Thyroid gland (tissue), 4 donors: Measurements from ENCODE around the gene UQCRC2. TPM values are rescaled to one million over a fixed set of nuclear protein-coding genes. Genes with fewer than 3 reads are reported as not detected.
"Not testable (repeated sequence)": the region's sequence is repeated elsewhere in the genome, so short reads cannot be mapped to it uniquely, and the experiment has no call there.

ENCODE experiments used
- DNase-seq, 2 donors: peaks; one replicate each; pipeline ENCODE4 v3.0.0-alpha.2; 2019
- H3K27ac ChIP-seq, 3 donors: fragments of 200-600 bp; sonication (generic); 1 replicate in 2 of 3; 2 replicates in 1 of 3; pipeline ENCODE4 v1.5.1; 2016 to 2019; ENCODE audit warnings: mild to moderate bottlenecking in 1 of 3, moderate library complexity in 1 of 3
- H3K27me3 ChIP-seq: fragments of 200-600 bp; sonication (generic); one replicate; pipeline ENCODE4 v1.5.1; 2019
- H3K36me3 ChIP-seq, 2 donors: fragments of 200-600 bp; sonication (generic); one replicate each; pipeline ENCODE4 v1.5.1; 2016 to 2019
- H3K4me1 ChIP-seq, 2 donors: fragments of 200-600 bp; sonication (generic); one replicate each; pipeline ENCODE4 v1.5.1; 2017 to 2019
- H3K4me3 ChIP-seq, 3 donors: fragments of 200-600 bp; sonication (generic); replicated peaks in 1 of 3; 1 replicate in 2 of 3; 2 replicates in 1 of 3; pipeline ENCODE4 v1.5.1; 2016; ENCODE audit warnings: mild to moderate bottlenecking in 1 of 3
- H3K9me3 ChIP-seq: fragments of 200-600 bp; sonication (generic); one replicate; pipeline ENCODE4 v1.5.1; 2017
- POLR2A ChIP-seq, 2 donors: fragments of 450-650 bp; IDR thresholded peaks; one replicate each; pipeline ENCODE4 v1.6.1; 2017; ENCODE audit warnings: antibody characterized with exemption in 2 of 2, mild to moderate bottlenecking in 2 of 2, moderate library complexity in 1 of 2
- WGBS, 2 donors: methylation state at CpG; one replicate each; pipeline ENCODE4 v1.1.5; 2017; 5-methylcytosine and 5-hydroxymethylcytosine counted together
- intact Hi-C: fragments of 100-400 bp; cut with DNase I; formaldehyde crosslinking; loops from one replicate; pipeline ENCODE4 v1.15.1; 2023
- total RNA-seq, 4 donors: library from RNA; depleted of rRNA; stranded (reverse); fragments of >200 nt; gene quantifications; one replicate each; pipeline ENCODE4 v1.2.3, GENCODE V29; 2016
- TF ChIP-seq, protein P1 (sequence below), 6 experiments: fragments of 200-600 bp in 3 of 6; fragments of 450-650 bp in 3 of 6; sonication (generic) in 3 of 6; IDR thresholded peaks; one replicate each; pipeline ENCODE4 v1.5.1; 2016 to 2019; ENCODE audit warnings: antibody characterized with exemption in 6 of 6, mild to moderate bottlenecking in 2 of 6, inconsistent platforms in 1 of 6, moderate library complexity in 1 of 6

Gene UQCRC2
- total RNA-seq, 4 donors from 2014 or later, result 168 to 333 (median 181) TPM

DNA sequence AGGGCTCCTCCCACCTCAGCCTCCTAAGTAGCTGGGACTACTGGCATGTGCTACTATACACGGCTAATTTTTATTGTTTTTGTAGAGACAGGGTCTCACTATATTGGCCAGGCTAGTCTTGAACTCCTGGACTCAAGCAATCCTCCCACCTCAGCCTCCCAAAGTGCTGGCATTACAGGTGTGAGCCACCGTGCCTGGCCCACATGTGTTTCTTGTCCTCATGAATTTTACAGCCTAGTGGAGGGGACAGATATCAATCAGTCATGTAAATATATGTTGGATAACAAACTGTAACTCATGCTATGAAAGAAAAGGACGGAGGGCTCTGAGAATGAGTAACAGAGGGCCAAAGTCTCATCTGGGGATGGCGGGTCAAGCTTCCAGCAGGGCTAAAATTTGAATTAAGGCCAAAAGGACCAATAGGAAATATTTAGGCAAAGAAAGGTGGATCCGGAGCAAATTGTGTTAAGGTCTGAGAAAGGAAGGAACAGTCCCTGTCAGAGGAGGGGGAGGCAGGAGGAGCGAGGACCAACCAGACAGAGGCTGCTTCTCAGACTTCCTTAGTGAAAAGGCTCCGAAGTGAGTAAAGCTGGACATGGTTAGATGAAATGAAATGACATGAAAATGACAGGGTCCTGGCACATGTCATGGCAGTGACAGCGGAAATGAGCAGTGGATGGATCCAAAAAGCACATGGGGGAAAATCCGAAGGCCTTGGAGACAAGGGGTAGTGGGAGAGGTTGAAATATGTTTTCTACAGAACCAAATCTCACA, 43.9 kb downstream of the UQCRC2 start:
- H3K9me3 ChIP-seq, result no peaks in the 10 kb centered on the region
- no peaks in the 10 kb centered on the region for H3K36me3 ChIP-seq
- WGBS, 2 donors, result 75 to 87% methylated on average over 9 of the region's 9 CpGs
- H3K27me3 ChIP-seq, result no peaks in the 10 kb centered on the region
- peaks cover 2 to 5% of the 10 kb centered on the region in 2 donors for H3K4me1 ChIP-seq
- H3K4me3 ChIP-seq, result no peak overlapping the region
- H3K27ac ChIP-seq, result peak overlapping the region in 2 of 3 donors; percentile 5 to 13
- intact Hi-C loops, result loop anchor here (5.0 kb wide), 1 partner anchor 100 kb away; no protein-coding TSS in a partner anchor
- TF ChIP-seq, protein P1, sequence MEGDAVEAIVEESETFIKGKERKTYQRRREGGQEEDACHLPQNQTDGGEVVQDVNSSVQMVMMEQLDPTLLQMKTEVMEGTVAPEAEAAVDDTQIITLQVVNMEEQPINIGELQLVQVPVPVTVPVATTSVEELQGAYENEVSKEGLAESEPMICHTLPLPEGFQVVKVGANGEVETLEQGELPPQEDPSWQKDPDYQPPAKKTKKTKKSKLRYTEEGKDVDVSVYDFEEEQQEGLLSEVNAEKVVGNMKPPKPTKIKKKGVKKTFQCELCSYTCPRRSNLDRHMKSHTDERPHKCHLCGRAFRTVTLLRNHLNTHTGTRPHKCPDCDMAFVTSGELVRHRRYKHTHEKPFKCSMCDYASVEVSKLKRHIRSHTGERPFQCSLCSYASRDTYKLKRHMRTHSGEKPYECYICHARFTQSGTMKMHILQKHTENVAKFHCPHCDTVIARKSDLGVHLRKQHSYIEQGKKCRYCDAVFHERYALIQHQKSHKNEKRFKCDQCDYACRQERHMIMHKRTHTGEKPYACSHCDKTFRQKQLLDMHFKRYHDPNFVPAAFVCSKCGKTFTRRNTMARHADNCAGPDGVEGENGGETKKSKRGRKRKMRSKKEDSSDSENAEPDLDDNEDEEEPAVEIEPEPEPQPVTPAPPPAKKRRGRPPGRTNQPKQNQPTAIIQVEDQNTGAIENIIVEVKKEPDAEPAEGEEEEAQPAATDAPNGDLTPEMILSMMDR (IDR thresholded peaks at IDR 0.05), result no peak
- TF ChIP-seq POLR2A (IDR thresholded peaks at IDR 0.05), result no peak
- DNase-seq, result no peak

DNA sequence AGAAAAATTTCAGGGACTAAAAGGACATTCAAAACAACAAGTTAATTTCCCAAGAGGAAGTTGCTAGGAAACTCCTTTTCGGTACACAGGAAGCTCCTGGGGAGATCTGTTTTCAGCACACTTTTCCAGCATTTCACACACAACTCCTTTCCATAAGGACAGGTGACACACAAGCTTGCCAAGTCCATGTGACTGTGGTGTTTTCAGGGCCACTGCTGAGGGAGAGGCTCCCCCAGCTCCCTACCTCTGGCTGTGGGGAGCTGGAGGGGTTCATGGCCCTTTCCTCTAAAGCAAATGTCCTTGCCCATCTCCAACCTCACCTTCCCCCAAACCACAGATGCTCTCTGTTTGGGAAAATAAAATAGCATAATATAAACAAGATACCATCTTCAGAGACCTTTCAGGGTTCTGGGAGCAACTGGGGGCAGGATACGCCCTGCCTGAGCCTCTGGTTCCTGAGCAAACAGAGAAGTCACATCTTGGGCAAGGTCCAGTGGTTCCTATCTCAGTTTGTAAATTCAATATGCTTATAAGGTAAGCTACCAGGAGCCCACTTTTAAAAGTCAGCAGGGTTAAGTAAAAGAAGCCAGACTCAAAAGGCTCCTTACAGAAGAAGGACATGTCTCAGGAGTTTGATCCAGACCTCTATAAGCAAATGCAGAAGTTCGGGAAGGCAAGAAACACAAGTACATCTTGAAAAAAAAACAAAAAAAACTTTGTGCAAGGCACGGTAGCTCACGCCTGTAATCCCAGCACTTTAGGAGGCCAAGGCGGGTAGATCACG, 44.7 kb downstream of the UQCRC2 start:
- Histone ChIP-seq H3K4me1 (peaks cover 2 to 5% of the 10 kb centered on the region in 2 donors), H3K27ac (peak overlapping the region in 2 of 3 donors; percentile 5 to 13), H3K27me3 (no peaks in the 10 kb centered on the region), H3K9me3 (no peaks in the 10 kb centered on the region), H3K4me3 (no peak overlapping the region), H3K36me3 (no peaks in the 10 kb centered on the region)
- intact Hi-C loops, result loop anchor here (5.0 kb wide), 1 partner anchor 99 kb away; no protein-coding TSS in a partner anchor
- no peak for DNase-seq
- TF ChIP-seq POLR2A (IDR thresholded peaks at IDR 0.05), result no peak
- TF ChIP-seq, protein P1 (IDR thresholded peaks at IDR 0.05), result no peak
- WGBS, 2 donors, result 83 to 88% methylated on average over 7 of the region's 7 CpGs

DNA sequence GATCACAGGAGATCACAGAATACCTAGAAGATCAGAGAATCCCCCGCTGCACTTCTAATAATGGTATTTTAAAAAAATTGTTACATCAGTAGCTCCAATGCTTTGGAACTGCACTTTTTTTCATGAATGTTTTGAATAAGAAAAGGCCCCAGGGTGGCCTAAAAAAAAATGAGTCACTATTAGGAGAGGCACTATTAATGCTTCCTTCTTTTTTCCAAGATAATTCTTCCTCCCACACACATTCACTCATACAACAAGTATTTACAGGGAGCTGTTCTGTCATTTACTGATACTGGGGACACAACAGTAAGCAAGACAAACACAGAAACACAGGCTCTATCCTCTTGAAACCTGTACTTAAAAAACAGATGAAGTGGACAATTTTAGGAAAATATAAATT, 48.4 kb downstream of the UQCRC2 start:
- no peak overlapping the region for H3K4me3 ChIP-seq
- no peaks in the 10 kb centered on the region for H3K36me3 ChIP-seq
- no peaks in the 10 kb centered on the region for H3K9me3 ChIP-seq
- H3K4me1 ChIP-seq, result peaks cover 2 to 5% of the 10 kb centered on the region in 2 donors
- intact Hi-C loops, result loop anchor here (5.0 kb wide), 2 partner anchors 76 to 186 kb away; no protein-coding TSS in a partner anchor
- no peak overlapping the region for H3K27ac ChIP-seq
- no peak for DNase-seq
- TF ChIP-seq, protein P1 (IDR thresholded peaks at IDR 0.05), result no peak
- no peak for TF ChIP-seq POLR2A (IDR thresholded peaks at IDR 0.05)
- WGBS, 2 donors, result 69 to 78% methylated on average over 1 of the region's 1 CpG
- no peaks in the 10 kb centered on the region for H3K27me3 ChIP-seq

DNA sequence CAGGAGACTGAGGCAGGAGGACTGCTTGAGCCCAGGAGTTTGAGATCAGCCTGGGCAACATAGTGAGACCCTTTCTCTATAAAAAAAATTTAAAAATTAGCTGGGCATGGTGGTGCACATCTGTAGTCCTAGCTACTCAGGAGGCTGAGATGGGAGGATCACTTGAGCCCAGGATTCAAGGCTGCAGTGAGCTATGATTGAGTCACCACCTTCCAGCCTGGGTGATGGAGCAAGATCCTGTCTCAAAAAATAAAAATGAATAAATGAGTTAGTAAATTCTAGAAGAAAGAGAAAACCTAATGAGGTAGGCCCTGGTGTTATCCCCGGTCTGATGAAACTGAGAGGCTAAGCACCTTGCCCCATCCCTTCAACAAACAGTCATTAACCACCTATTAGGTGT, 48.9 kb downstream of the UQCRC2 start:
- H3K27me3 ChIP-seq, H3K9me3 ChIP-seq, H3K4me1 ChIP-seq, H3K4me3 ChIP-seq, H3K27ac ChIP-seq, DNase-seq, H3K36me3 ChIP-seq: not testable (repeated sequence)
- intact Hi-C loops, result loop anchor here (5.0 kb wide), 2 partner anchors 75 to 185 kb away; no protein-coding TSS in a partner anchor
- WGBS, 2 donors, result 81 to 90% methylated on average over 1 of the region's 1 CpG

DNA sequence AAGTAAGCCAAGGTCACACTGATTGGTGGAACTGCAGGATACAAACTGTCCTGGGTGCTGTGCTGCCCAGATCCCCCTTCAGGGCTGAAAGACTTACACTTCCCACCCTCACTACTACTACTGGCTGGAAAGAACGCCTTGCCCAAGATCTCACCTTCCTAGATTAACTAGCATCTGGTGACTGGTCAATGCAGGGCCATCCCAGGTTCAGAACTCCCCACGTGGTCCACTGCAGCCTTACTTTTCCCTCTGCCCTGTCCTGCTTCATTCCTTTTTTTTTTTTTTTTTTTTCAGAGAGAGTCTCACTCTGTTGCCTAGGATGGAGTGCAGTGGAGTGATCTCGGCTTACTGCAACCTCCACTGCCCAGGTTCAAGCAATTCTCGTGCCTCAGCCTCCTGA, 50.0 kb downstream of the UQCRC2 start:
- Histone ChIP-seq H3K4me1 (peaks cover 7 to 9% of the 10 kb centered on the region in 2 donors), H3K4me3 (no peak overlapping the region), H3K27ac (no peak overlapping the region), H3K36me3 (no peaks in the 10 kb centered on the region), H3K27me3 (no peaks in the 10 kb centered on the region), H3K9me3 (no peaks in the 10 kb centered on the region)
- no peak for DNase-seq
- TF ChIP-seq POLR2A (IDR thresholded peaks at IDR 0.05), result no peak
- TF ChIP-seq, protein P1 (IDR thresholded peaks at IDR 0.05), result no peak
- WGBS, 2 donors, result 75 to 78% methylated on average over 4 of the region's 4 CpGs
- intact Hi-C loops, result loop anchor here (5.0 kb wide), 2 partner anchors 74 to 184 kb away; no protein-coding TSS in a partner anchor
